Keratinocyte (primary cell): ENCODE measurements around the gene NTNG2. TPM values are rescaled to one million over a fixed set of nuclear protein-coding genes. Genes with fewer than 3 reads are reported as not detected.

Source experiments
- DNase-seq: peaks from one replicate; pipeline ENCODE4 v3.0.0-alpha.2; 2011; ENCODE audit warnings: low read depth, missing footprints, low spot score
- FAIRE-seq: peaks from 2 replicates; lab custom pipeline; 2011; peaks lifted over from hg19 to GRCh38; lab: Jason Lieb, UNC
- H2AFZ ChIP-seq: 2 replicates; pipeline ENCODE4 v1.6.0; 2012; ENCODE audit warnings: low read length, control low read depth, inconsistent platforms; ENCODE audit not compliant: control insufficient read depth
- H3K27ac ChIP-seq: 2 replicates; pipeline ENCODE4 v1.5.1; 2011; ENCODE audit warnings: low read length; ENCODE audit not compliant: control insufficient read depth, insufficient read depth
- H3K27me3 ChIP-seq: 3 replicates; pipeline ENCODE4 v1.6.0; 2011; ENCODE audit warnings: low read length; ENCODE audit not compliant: control insufficient read depth, insufficient read depth; ENCODE audit errors: extremely low read depth
- H3K36me3 ChIP-seq, 2 experiments: 2 replicates in 1 of 2; 3 replicates in 1 of 2; pipeline ENCODE4 v1.5.1; 2011; ENCODE audit warnings: low read length in 2 of 2, mild to moderate bottlenecking in 1 of 2; ENCODE audit not compliant: control insufficient read depth in 2 of 2, insufficient read depth in 2 of 2; ENCODE audit errors: extremely low read depth in 1 of 2
- H3K4me1 ChIP-seq: 3 replicates; pipeline ENCODE4 v1.5.1; 2011; ENCODE audit warnings: low read length; ENCODE audit not compliant: control insufficient read depth, insufficient read depth; ENCODE audit errors: extremely low read depth
- H3K4me2 ChIP-seq: 3 replicates; pipeline ENCODE4 v1.6.0; 2011; ENCODE audit warnings: low read depth, low read length; ENCODE audit not compliant: control insufficient read depth, insufficient read depth; ENCODE audit errors: extremely low read depth
- H3K4me3 ChIP-seq, 3 experiments: fragments of 200-600 bp in 1 of 3; sonication (generic) in 1 of 3; 2 replicates in 2 of 3; 3 replicates in 1 of 3; pipeline ENCODE4 v1.5.1; 2011 to 2016; ENCODE audit warnings: low read length in 3 of 3, mild to moderate bottlenecking in 3 of 3, control low read depth in 2 of 3, inconsistent platforms in 1 of 3, low read depth in 1 of 3, mixed read lengths in 1 of 3, mixed run types in 1 of 3, moderate library complexity in 1 of 3; ENCODE audit not compliant: control insufficient read depth in 2 of 3, insufficient read depth in 2 of 3; ENCODE audit errors: extremely low read depth in 1 of 3
- H3K79me2 ChIP-seq: 2 replicates; pipeline ENCODE4 v1.6.0; 2012; ENCODE audit warnings: low read length; ENCODE audit not compliant: control insufficient read depth, insufficient read depth
- H3K9ac ChIP-seq: 3 replicates; pipeline ENCODE4 v1.6.0; 2011; ENCODE audit warnings: low read length; ENCODE audit not compliant: control insufficient read depth, insufficient read depth; ENCODE audit errors: extremely low read depth
- H3K9me1 ChIP-seq: 3 replicates; pipeline ENCODE4 v1.6.0; 2011; ENCODE audit warnings: low read length; ENCODE audit not compliant: control insufficient read depth, insufficient read depth; ENCODE audit errors: extremely low read depth
- H3K9me3 ChIP-seq: 2 replicates; pipeline ENCODE4 v1.5.1; 2012; ENCODE audit warnings: low read depth, low read length; ENCODE audit not compliant: control insufficient read depth
- H4K20me1 ChIP-seq: 3 replicates; pipeline ENCODE4 v1.6.0; 2011; ENCODE audit warnings: low read length; ENCODE audit not compliant: control insufficient read depth, insufficient read depth; ENCODE audit errors: extremely low read depth
- CTCF ChIP-seq, 3 experiments: IDR thresholded peaks in 1 of 3; conservative IDR thresholded peaks in 1 of 3; optimal IDR thresholded peaks in 1 of 3; 2 replicates in 2 of 3; 3 replicates in 1 of 3; pipeline versions ENCODE3 to v1.5.1; 2011; ENCODE audit warnings: low read length in 3 of 3, mild to moderate bottlenecking in 3 of 3, moderate library complexity in 2 of 3, control low read depth in 1 of 3, inconsistent platforms in 1 of 3; ENCODE audit not compliant: insufficient read depth in 2 of 3; ENCODE audit errors: extremely low read depth in 1 of 3
- EZH2 ChIP-seq: IDR thresholded peaks from one replicate; pipeline ENCODE4 v1.6.1; 2012; ENCODE audit warnings: inconsistent platforms, mild to moderate bottlenecking, low read length, moderate library complexity
- dilution Hi-C: fragments of 300-500 bp; cut with MboI; formaldehyde crosslinking; loops from one replicate; pipeline ENCODE4 v1.7.0; 2020; ENCODE audit warnings: low sequenced_read_pairs; ENCODE audit not compliant: extremely low pct_ligation_motif_present
- polyA plus RNA-seq, 5 experiments: library from polyadenylated mRNA; depleted of rRNA in 3 of 5; stranded (reverse) in 3 of 5; stranded (forward) in 1 of 5; unstranded in 1 of 5; fragments of >200 nt; gene quantifications; 1 replicate in 1 of 5; 2 replicates in 3 of 5; 3 replicates in 1 of 5; pipeline versions ENCODE4 v1.2.1 to v1.2.3, GENCODE V29; 2011 to 2012; ENCODE audit warnings: missing spikeins in 2 of 5, low read depth in 1 of 5, low replicate concordance in 1 of 5

Gene NTNG2
- polyA plus RNA-seq, 1 donor (not counting 4 experiments of a cell fraction or from before 2014, with no cell fraction given), result 0.05 TPM

GRCh38 chr9:132169672-132170392 is 8.0 kb downstream of the NTNG2 start:
- FAIRE-seq, result no peak
- peak; percentile 13 for DNase-seq
- peaks cover 10% of the 10 kb centered on the region for H4K20me1 ChIP-seq
- H3K9me3 ChIP-seq, result no peaks in the 10 kb centered on the region
- H3K36me3 ChIP-seq, result no peaks in the 10 kb centered on the region
- dilution Hi-C loops, result loop anchor here (25.0 kb wide), 1 partner anchor 358 kb away; no protein-coding TSS in a partner anchor
- no peak overlapping the region for H2AFZ ChIP-seq
- no peaks in the 10 kb centered on the region for H3K4me1 ChIP-seq
- peak; percentile 77 to 95 (median 93) for TF ChIP-seq CTCF (optimal IDR thresholded peaks at IDR 0.05 in 1 of 3, IDR thresholded peaks at IDR 0.05 in 1 of 3, conservative IDR thresholded peaks at IDR 0.05 in 1 of 3; ENCODE audit: extremely low read depth in 1 of 3, insufficient read depth in 2 of 3, low read length in 3 of 3)
- no peak for TF ChIP-seq EZH2
- no peaks in the 10 kb centered on the region for H3K79me2 ChIP-seq
- H3K27ac ChIP-seq, result no peak overlapping the region
- no peak overlapping the region for H3K4me3 ChIP-seq
- H3K4me2 ChIP-seq, result no peak overlapping the region
- H3K9me1 ChIP-seq, result no peaks in the 10 kb centered on the region
- H3K27me3 ChIP-seq, result peaks cover 65% of the 10 kb centered on the region
- H3K9ac ChIP-seq, result no peak overlapping the region

DNA sequence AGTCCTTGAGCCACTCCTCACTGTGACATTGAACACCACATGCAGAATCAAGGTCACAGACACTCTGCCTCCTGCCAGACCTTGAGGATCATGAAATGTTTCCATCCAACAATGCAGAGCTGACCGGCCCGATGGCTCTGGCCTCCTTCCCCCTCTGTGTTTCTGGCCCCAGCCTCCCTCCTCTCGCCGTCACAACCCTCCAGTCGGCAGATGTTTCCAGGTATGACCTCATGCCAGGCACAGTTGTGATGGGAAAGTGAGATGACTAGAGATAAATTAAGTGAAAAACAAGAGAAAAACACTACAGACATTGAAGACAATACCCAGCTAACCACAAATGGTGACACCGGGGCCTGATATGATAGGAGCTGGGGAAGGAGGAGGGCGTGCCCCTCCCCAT is 9.8 kb downstream of the NTNG2 start:
- Histone ChIP-seq H3K27me3 (peaks cover 58% of the 10 kb centered on the region), H3K9ac (no peak overlapping the region), H3K36me3 (no peaks in the 10 kb centered on the region), H2AFZ (no peak overlapping the region), H3K4me3 (no peak overlapping the region), H3K79me2 (no peaks in the 10 kb centered on the region), H3K27ac (no peak overlapping the region), H3K4me1 (no peaks in the 10 kb centered on the region), H3K9me1 (no peaks in the 10 kb centered on the region), H4K20me1 (peaks cover 9% of the 10 kb centered on the region), H3K9me3 (no peaks in the 10 kb centered on the region), H3K4me2 (no peak overlapping the region)
- no peak for TF ChIP-seq CTCF (optimal IDR thresholded peaks at IDR 0.05 in 1 of 3, IDR thresholded peaks at IDR 0.05 in 1 of 3, conservative IDR thresholded peaks at IDR 0.05 in 1 of 3; ENCODE audit: extremely low read depth in 1 of 3, insufficient read depth in 2 of 3, low read length in 3 of 3)
- TF ChIP-seq EZH2, result no peak
- DNase-seq (no peak), FAIRE-seq (no peak)
- dilution Hi-C loops, result loop anchor here (25.0 kb wide), 1 partner anchor 359 kb away; no protein-coding TSS in a partner anchor
